ENCODE measurements around the gene CYB5R3.
A peak's percentile ranks its signal among the peaks of the same experiment; 100 is the strongest.

The CYB5R3 gene

DNA sequence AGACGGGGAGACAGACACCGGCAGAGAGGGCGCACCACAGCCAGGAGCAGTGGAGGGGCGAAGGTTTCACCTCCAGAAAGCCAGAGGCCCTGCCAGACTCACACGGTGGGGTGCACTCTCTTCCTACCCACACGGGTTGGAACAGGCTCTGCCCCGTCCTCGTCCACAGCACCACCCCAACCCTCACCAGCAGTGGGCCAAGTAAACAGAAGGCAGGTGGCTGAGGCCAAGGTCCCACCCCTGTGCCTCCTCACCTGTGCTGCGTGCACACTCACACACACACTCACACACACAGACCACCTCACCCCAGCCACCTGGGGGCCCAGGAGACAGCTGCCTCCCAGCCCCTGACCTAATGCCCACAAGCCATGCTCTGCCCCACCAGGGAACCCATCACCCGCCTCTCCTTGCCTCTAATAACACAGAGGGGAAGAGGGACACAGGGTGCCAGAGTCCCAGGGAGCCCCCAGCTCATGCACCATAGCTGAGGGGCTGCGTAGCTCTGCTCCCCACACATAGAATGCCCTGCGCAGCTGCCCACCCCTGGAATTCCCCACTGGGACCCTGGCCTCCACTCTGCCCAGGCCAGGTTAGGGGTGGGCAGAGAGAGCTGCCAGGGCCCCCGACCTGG, 3.1 kb downstream of the CYB5R3 start:
- H3K4me3 ChIP-seq = peak overlapping the region; percentile 38; the same call in 1 of the 2 replicates
- H3K27me3 ChIP-seq = no peaks in the 10 kb centered on the region
- H3K9ac ChIP-seq = peak overlapping the region; percentile 71
- no peaks in the 10 kb centered on the region for H3K9me3 ChIP-seq
- H3K27ac ChIP-seq = peak overlapping the region; percentile 72
- H3K36me3 ChIP-seq = no peaks in the 10 kb centered on the region
- TF ChIP-seq Cebpa-rat (IDR thresholded peaks at IDR 0.05) = no peak
- peaks cover 67% of the 10 kb centered on the region for H3K4me1 ChIP-seq
- H3K4me2 ChIP-seq = peak overlapping the region; percentile 73
- peaks cover 79% of the 10 kb centered on the region for H4K20me1 ChIP-seq

GRCh38 chr22:42645341-42645937, 3.8 kb downstream of the CYB5R3 start:
- H3K27me3 ChIP-seq = no peaks in the 10 kb centered on the region
- H3K27ac ChIP-seq = peak overlapping the region; percentile 72
- H3K4me1 ChIP-seq = peaks cover 73% of the 10 kb centered on the region
- H3K36me3 ChIP-seq = no peaks in the 10 kb centered on the region
- H3K9me3 ChIP-seq = no peaks in the 10 kb centered on the region
- H3K9ac ChIP-seq = peak overlapping the region; percentile 71
- peaks cover 85% of the 10 kb centered on the region for H4K20me1 ChIP-seq
- peak overlapping the region; percentile 73 for H3K4me2 ChIP-seq
- TF ChIP-seq Cebpa-rat (IDR thresholded peaks at IDR 0.05) = no peak
- peak overlapping the region; percentile 22; the same call in 1 of the 2 replicates for H3K4me3 ChIP-seq

GRCh38 chr22:42644422-42645340, 4.5 kb downstream of the CYB5R3 start:
- H3K4me3 ChIP-seq = no peak overlapping the region
- H3K27ac ChIP-seq = peak overlapping the region; percentile 72
- peaks cover 93% of the 10 kb centered on the region for H4K20me1 ChIP-seq
- no peaks in the 10 kb centered on the region for H3K9me3 ChIP-seq
- no peaks in the 10 kb centered on the region for H3K36me3 ChIP-seq
- peak overlapping the region; percentile 71 for H3K9ac ChIP-seq
- peaks cover 81% of the 10 kb centered on the region for H3K4me1 ChIP-seq
- no peak for TF ChIP-seq Cebpa-rat (IDR thresholded peaks at IDR 0.05)
- H3K4me2 ChIP-seq = peak overlapping the region; percentile 73
- H3K27me3 ChIP-seq = no peaks in the 10 kb centered on the region

DNA sequence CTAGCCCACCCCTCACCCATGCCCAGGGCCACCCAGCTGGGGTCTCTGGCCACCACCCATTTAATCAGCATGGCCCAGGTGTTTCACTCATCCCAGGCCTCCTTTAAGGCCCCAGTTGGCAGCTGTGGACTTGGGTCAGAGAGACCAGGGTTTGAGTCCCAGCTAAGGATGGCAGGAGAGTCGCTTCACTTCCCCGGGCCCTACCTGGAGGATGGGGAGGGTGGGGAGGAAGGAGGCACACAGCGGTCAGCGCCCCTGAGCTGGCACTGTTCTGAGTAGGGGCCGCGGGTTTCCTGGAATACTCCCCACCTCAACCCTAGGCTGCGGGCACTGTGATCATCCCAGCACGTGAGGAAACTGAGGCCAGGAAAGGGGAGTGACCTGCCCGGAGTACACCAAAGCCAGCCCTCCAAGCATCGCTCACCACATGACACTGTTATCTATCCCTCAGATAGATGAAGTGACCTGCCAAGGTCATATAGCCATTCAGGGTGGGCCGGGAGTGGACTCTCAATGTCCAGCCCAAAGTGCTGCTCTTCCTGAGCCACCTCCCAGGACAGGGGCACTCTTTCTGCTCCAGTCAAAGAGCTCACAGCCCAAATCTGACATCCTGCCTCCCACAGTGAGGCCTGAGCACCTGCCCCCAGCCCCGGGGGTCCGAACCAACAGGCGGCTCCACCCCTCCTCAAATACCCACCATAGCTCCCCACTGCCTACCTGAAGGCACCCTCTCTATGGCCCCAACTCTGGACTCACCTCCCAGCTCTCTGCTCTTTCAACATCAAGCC, 5.4 kb downstream of the CYB5R3 start:
- Histone ChIP-seq H3K27ac (peak overlapping the region; percentile 72), H3K4me3 (no peak overlapping the region), H3K4me2 (peak overlapping the region; percentile 73), H3K9me3 (no peaks in the 10 kb centered on the region), H3K27me3 (no peaks in the 10 kb centered on the region), H3K4me1 (peaks cover 88% of the 10 kb centered on the region), H3K9ac (peak overlapping the region; percentile 71; the same call in 1 of the 2 replicates), H4K20me1 (peaks cover 100% of the 10 kb centered on the region), H3K36me3 (no peaks in the 10 kb centered on the region)
- no peak for TF ChIP-seq Cebpa-rat (IDR thresholded peaks at IDR 0.05)

DNA sequence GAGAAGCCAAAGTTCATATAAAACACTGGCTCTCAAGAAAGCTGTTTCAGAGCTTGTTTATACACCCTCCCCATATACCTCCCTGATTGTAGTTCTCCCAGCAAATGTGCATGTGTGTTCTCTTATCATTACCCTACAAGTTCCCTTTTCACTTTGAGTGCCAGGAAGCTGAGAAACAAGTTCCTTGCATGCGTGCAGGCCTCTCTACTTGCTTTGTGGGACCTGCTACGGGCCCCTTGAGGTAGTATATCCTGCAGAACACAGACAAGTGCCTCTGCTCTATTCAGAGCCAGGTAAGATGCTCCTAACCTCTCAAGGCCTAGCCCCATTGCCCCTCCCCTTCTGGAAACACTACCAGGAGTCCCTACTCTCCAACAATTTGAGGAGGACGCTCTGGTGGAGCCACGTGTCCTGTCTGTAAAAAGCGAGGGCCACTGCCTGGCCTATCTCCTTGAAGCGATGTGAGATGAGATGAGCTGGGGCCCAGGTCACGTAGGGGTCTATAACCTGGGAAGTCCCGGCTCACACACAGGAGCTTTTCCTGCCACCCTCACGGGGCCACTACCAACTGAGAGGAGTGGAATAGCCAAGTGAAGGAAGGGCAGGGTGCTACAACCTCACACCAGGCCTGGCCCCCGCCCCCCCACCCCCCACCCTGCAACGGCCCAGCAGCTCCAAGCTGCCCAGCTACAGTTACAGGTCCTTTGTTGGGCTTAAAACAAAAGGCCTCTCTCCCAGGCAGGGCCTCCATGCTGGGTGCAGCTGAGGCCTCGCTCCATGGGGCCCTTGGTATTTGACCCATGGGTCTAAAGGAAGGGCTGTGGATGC, 6.2 kb downstream of the CYB5R3 start:
- H3K27ac ChIP-seq = peak overlapping the region; percentile 72
- H3K9me3 ChIP-seq = no peaks in the 10 kb centered on the region
- H3K4me2 ChIP-seq = peak overlapping the region; percentile 73; the same call in 1 of the 2 replicates
- no peak for TF ChIP-seq Cebpa-rat (IDR thresholded peaks at IDR 0.05)
- no peaks in the 10 kb centered on the region for H3K36me3 ChIP-seq
- H3K4me1 ChIP-seq = peaks cover 81% of the 10 kb centered on the region
- peaks cover 100% of the 10 kb centered on the region for H4K20me1 ChIP-seq
- H3K9ac ChIP-seq = no peak overlapping the region
- no peak overlapping the region for H3K4me3 ChIP-seq
- H3K27me3 ChIP-seq = no peaks in the 10 kb centered on the region

DNA sequence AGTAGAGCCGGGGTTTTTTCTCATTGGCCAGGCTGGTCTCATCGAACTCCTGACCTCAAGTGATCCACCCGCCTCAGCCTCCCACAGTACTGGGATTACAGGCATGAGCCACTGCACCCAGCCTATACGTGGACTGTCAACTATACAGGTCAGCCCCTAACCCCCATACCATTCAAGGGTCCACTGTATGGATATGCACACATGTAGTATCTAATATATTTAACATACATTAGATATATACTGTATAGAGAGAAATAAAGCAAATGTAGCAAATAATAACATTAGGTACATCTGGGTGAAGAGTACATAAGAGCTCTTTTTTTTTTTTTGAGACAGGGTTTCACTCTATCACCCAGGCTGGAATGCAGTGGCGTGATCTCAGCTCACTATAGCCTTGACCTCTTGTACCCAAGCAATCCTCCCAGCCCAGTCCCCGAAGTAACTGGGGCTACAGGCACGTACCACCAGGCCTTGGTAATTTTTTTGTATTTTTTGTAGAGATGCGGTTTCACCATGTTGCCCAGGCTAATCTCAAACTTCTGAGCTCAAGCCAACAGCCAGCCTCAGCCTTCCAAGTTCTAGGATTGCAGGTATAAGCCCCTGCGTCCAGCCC, 7.3 kb downstream of the CYB5R3 start:
- no peak overlapping the region for H3K4me2 ChIP-seq
- no peaks in the 10 kb centered on the region for H3K27me3 ChIP-seq
- no peak for TF ChIP-seq Cebpa-rat (IDR thresholded peaks at IDR 0.05)
- H3K9me3 ChIP-seq = no peaks in the 10 kb centered on the region
- H3K27ac ChIP-seq = no peak overlapping the region
- H3K36me3 ChIP-seq = peaks cover 9% of the 10 kb centered on the region
- H4K20me1 ChIP-seq = peaks cover 100% of the 10 kb centered on the region
- H3K4me3 ChIP-seq = no peak overlapping the region
- no peak overlapping the region for H3K9ac ChIP-seq
- peaks cover 70% of the 10 kb centered on the region for H3K4me1 ChIP-seq

- Histone ChIP-seq H3K4me2 (peak overlapping the region; percentile 67), H3K27ac (no peak overlapping the region), H3K9ac (no peak overlapping the region), H3K27me3 (no peaks in the 10 kb centered on the region), H3K9me3 (no peaks in the 10 kb centered on the region), H3K4me3 (no peak overlapping the region), H3K4me1 (peaks cover 48% of the 10 kb centered on the region), H4K20me1 (peaks cover 94% of the 10 kb centered on the region), H3K36me3 (peaks cover 30% of the 10 kb centered on the region)
- TF ChIP-seq Cebpa-rat (IDR thresholded peaks at IDR 0.05) = no peak
These were observed 9.5 kb downstream of the CYB5R3 start for GRCh38 chr22:42639541-42640241.

DNA sequence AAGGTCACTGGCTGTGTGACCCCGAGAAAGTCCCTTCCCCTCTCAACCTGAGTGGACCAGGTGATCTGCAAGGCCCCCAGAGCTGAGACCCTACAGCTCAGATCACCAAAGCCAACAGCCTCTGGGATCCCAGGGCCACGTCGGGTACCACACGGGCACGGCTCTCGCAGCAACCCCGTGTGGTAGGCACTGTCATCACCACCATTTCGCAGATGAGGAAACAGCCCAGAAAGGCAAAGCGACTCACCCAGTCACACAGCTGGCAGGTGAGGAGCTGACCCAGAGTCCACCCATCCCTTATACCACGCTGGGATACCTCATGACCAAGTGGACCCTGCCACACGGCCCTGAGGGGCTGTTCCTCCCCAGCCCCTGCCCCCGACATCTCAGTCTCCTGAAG, 11.6 kb downstream of the CYB5R3 start:
- Histone ChIP-seq H3K27me3 (no peaks in the 10 kb centered on the region), H3K4me1 (peaks cover 27% of the 10 kb centered on the region), H3K4me2 (no peak overlapping the region), H4K20me1 (peaks cover 83% of the 10 kb centered on the region), H3K36me3 (peaks cover 48% of the 10 kb centered on the region), H3K27ac (no peak overlapping the region), H3K9me3 (no peaks in the 10 kb centered on the region), H3K9ac (no peak overlapping the region), H3K4me3 (no peak overlapping the region)
- TF ChIP-seq Cebpa-rat (IDR thresholded peaks at IDR 0.05) = no peak

Data from BLaER1 (cell line).